HTERT RPE-1 (cell line): ENCODE data around the gene OLAH.
"Not testable (repeated sequence)": the region's sequence is repeated elsewhere in the genome, so short reads cannot be mapped to it uniquely, and the experiment has no call there.

Source experiments
- in situ Hi-C: fragments of 300-500 bp; cut with MboI; formaldehyde crosslinking; loops from 4 replicates; pipeline ENCODE4 v1.14.3; 2020; ENCODE audit warnings: low sequenced_read_pairs

Gene OLAH

DNA sequence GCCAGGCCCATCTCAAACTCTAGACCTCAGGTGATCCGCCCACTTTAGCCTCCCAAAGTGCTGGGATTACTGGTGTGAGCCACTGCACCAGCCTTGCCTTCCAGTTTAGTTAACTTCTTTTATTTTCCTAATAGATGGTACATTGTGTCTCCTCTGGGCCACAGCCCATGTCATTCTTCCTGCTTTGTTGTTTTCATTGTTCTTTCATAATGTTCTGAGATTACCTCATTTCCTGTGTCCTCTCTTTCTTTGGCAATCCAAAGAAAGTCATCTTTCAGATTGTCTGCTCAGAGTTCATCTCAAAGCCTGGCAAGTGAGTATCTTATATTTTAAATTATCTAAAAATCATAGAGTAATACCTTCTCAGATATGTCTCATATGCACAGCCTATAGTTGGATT lies at the start of gene OLAH:
Gene OLAH, plus strand, starts transcription at position 270 of the 400 bp plus-strand sequence. CDS start 3,346 bp downstream, outside the sequence.
- in situ Hi-C loops = no loop called here

DNA sequence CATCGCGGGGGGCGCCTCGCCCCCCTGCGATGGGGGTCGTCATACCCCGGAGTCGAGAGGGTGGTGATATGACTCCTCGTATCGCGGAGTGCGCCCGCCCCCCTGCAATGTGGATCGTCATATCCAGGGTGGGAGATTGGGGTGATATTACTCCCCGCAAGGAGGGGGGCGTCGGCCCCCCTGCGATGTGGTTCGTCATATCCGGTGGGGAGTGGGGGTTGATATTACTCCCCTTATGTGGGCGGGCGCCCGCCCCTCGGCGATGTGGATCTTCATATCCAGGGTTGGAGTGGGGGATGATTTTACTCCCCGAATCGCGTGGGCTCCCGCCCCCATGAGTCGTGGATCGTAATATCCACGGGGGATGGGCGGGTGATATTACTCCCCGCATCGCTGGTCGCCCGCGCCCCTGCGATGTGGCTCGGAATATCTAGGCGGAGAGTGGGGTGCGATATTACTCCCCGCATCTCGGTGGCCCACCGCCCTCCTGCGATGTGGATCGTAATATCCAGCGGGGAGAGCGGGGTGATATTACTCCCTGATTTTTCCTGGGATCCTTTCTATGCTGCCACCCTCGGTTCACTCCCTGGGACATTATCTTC lies 47.7 kb upstream of the OLAH start:
- in situ Hi-C loops = no loop called here

DNA sequence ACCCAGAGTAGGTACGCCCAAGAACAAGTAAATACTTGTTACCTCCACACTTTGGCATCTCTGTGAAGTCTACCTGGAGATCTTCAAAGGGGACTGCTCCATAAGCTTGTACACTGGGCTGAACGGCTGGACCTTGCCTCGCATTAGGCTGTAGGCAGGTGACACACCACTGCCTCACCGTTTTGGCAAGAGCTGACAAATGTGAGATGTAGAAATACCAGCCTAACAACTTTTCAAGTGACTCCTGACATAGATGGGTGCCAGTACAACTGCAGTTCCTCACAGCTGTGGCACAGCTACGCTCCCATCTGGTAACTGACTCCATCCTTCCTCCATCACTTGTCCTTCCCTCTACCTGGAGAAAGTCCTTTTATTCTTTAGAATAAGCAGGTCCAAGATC lies 30.2 kb upstream of the OLAH start:
- in situ Hi-C loops = not testable (repeated sequence)

DNA sequence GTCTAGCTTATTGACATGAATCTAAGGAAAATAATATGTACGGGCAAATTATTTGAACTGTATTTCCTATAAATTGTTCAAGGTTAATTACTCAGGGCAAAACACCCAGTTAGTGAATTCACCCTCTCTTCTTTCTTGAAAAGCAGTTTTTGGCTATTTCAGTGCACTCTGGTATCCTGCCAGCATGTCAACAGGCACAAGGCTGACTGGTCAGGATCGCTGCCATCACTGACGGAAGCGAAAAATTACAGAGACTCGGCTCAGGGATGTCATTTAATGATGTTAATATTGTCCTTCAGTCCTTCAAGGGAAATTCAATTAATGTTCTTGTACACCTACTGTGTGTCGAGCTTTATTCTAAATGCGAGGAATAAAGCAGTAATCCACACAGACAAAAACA lies 28.3 kb upstream of the OLAH start:
- in situ Hi-C loops = no loop called here

DNA sequence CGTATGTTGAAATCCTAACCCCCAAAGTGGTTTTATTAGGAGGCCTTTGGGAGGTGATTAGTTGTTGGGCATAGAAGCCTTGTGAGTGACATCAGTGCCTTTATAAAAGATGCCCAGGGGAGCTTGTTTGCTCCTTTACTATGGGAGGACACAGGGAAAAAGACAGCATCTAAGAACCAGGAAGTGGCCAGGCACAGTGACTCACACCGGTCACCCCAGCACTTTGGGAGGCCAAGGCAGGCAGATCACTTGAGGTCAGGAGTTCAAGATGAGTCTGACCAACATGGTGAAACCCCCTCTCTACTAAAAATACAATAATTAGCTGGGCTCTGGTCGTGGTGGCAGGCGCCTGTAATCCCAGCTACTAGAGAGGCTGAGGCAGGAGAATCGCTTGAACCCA lies 22.8 kb upstream of the OLAH start:
- in situ Hi-C loops = not testable (repeated sequence)

DNA sequence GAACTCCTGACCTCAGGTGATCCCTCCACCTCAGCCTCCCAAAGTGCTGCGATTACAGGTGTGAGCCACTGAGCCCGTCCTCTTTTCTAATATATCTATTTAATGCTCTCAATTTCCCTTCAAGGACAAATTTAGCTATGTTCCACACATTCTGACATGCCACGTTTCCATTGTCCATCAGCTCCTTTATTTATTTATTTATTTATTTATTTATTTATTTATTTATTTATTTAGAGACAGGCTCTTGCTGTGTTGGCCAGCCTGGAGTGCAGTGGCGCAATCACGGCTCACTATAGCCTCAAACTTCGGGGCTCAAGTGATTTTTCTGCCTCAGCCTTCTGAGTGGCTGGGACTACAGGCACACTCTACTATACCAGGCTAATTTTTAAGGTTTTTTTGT lies 20.7 kb upstream of the OLAH start:
- in situ Hi-C loops = not testable (repeated sequence)

DNA sequence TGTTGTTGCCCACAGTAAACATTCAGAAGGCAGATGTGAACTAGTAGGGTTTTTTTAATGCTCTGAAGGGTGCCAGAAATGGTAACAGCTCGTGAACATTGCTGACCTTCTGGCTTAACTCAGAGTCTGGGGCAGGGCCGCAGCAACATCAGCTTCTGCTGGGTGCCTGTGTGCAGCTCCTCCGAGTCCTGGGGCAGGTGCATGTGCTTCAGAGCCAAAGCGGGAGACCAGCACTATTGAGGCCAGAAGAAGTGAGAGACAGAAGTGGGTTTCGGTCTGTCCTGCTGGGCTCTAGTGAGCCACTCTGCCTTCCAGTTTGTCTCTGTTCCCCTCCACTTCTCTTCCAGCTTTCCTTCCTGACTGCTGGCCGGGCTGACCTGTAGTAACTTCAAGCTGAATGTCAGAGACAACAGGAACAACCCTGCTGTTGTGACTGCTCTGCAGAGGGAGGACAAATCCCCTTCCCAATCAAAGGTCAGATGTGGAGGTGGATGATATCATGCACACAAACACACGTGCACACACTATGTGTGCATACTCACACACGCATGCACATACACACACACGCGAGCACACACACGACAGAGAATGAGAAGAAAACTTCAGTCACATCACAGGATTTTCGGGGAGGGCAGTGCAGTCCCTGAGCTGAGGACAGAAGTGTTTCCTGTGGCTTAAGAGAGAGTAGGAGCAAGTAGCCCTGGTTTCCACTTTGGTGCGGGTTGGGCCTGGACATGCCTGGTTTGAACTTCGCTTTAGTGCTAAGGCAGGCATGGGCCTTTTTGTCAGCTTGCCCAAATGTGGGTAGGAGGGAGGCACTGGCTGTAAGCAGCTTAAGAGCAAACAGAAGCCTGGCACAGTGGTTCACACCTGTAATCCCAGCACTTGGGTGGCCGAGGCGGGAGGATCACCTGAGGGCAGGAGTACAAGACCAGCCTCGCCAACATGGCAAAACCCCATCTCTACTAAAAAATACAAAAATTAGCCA lies 19.4 kb upstream of the OLAH start:
- in situ Hi-C loops = not testable (repeated sequence)

DNA sequence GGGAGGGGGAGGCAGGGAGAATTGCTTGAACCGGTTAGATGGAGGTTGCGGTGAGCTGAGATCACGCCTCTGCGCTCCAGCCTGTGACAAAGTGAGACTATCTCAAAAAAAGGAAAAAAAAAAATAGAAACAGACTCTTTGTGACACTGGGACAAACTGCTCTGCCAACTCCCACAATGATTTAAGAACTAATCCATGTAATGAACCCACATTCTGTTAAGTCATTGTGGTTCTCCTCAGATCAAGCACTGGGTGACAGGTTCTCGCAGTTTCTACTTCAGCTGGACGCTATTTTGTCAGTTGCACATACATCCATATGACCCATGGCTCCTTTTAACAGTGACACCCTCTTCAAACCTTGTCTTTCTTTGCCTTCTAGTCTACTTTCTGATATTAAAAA lies 18.7 kb upstream of the OLAH start:
- in situ Hi-C loops = not testable (repeated sequence)

DNA sequence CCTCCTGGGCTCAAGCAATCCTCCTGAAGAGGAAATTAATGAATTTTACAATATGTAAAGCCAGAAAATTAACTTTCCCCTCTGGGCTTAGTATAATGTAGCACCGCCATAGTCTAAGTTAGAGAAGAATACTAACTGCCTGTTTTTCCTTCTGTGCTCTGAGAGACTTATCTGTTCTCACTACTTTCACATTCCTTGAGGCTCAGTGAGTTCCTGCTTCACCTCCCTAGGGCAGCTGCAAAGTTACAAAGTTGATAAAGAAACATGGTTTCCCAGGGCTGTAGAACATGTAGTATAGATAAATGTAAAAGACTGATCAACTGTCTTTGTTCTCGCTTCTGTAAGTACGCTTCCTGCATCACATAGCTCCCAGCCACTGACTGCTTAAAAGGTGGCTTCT lies 16.0 kb upstream of the OLAH start:
- in situ Hi-C loops = no loop called here

DNA sequence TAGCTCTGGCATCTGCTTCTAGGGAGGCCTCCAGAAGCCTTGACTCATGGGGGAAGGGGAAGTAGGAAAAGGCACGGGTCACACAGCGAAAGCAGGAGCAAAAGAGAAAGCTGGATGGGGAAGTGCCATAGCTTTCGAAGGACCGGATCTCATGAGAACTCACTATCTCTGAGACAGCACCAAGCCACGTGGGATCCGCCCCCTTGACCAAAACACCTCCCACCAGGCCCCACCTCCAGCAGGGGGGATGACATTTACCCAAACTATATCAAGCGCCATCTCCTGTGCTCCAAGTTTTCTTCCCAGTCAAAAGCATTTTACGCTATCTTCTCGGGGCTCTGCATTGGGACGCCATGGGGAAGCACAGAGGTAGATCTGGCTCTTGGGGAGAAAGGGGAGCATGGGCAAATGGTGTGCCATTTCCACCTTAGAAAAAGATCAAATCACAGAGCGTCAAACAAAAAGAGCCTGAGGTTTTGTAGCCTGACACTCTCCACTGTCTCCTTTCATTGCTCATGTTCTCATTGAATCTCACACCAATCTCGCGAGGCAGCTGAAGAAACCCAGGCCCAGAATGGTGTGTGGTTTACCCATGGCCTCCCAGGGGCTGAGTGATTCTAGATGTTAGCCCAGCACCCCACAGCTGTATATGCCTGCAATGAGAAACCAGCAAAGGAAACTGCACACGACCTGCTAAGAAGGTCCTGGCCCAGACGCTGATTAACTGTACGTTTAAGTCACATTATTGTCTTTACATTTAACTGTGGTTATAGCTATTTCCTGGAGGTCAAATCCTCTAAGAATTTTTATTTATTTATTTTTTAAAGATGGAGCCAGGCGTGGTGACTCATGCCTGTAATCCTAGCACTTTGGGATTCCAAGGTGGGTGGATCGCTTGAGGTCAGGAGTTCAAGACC lies 8.1 kb upstream of the OLAH start:
- in situ Hi-C loops = no loop called here

DNA sequence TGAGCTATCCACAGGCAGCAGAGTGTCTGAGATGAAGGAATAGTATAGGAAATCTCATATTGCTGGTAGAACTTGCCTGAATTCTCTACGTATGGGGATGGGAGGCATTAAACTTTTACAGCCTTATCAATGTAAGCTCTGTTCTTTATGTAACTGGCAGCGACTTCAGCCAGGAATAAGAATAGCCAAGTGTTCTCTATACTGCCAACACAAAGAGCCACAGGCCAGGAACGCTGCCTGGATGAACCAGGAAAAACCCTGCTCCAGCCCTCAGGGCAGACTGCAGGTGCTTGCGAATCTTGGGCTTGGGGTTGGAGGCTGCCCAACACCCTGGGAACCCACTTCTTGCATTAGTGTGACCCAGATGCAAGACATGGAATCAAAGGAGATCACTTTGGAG lies 6.1 kb upstream of the OLAH start:
- in situ Hi-C loops = no loop called here

DNA sequence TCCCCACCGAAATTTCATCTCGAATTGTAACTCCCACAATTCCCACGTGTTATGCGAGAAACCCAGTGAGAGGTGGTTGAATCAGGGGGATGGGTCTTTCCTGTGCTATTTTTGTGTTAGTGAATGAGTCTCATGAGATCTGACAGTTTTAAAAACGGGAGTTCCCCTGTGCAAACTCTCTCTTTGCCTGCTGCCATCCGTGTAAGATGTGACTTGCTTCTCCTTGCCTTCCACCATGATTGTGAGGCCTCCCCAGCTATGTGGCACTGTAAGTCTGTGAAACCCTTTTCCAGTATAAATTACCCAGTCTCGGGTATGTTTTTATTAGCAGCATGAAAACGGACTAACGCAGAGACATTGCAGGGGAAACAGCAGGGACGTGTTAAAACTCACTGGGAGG lies 5.3 kb upstream of the OLAH start:
- in situ Hi-C loops = no loop called here

DNA sequence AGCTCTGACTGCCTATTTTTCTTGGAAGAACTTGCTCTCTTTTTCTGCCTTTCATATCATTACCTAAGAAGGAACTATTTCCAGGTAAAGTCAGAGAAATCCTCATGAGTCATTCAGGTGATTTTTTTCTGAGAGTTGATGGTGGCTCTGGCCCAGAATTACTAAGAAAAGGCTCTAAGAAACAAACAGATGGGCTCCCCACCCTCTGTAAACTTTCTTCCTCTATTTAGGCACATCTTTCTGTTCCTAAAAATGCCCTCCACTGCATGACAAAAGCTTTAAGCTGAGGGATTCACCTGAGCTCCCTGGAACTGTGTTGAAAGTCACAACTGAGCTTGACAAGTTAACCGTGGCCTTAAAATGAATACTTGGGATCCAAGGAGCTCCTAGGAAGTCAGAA lies 1.6 kb downstream of the OLAH start:
- in situ Hi-C loops = no loop called here

DNA sequence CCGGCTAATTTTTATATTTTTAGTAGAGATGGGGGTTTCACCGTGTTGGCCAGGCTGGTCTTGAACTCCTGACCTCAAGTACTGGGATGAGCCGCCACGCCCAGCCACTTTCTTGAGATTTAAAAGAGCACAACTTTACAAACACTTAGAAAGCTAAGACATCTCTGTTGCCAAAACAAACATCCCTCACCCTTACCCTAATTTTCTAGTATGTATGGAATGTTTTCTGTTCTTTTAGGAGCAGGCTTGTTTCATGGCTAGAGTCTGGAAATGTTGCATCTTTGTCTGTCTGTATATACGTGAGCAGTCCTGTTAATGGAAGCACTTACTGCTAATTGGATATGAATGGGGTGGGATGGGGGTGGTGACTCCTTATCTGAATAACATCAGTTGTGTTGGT lies 2.9 kb downstream of the OLAH start:
- in situ Hi-C loops = no loop called here

DNA sequence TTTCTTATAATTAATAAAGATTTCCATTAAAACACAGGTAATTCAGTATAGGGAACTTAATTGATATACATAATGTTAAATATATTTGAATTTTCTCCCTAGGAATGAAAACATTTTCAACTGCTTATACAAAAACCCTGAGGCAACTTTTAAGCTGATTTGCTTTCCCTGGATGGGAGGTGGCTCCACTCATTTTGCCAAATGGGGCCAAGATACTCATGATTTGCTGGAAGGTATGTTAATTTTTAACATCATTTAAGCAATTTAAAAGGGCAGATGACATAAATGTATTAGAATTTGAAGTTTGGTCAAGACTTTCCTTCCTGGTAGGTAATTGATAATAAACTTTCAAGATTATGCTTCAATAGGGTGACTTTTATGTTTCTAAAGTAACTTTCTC lies 5.8 kb downstream of the OLAH start:
- in situ Hi-C loops = no loop called here

DNA sequence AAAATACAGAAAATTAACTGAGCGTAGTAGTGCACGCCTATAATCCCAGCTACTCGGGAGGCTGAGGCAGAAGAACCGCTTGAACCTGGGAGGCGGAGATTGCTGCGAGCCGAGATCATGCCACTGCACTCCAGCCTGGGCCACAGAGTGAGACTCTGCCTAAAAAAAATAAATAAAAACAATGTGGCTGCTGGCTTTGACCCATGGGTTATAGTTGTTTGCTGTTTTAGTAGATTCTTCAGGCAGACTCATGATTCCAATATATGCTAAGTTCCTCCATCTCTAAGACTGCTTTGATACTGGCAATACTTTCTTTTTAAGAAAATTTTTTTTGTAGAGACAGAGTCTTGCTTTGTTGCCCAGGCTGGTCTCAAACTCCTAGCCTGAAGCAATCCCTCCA lies 8.4 kb downstream of the OLAH start:
- in situ Hi-C loops = no loop called here

DNA sequence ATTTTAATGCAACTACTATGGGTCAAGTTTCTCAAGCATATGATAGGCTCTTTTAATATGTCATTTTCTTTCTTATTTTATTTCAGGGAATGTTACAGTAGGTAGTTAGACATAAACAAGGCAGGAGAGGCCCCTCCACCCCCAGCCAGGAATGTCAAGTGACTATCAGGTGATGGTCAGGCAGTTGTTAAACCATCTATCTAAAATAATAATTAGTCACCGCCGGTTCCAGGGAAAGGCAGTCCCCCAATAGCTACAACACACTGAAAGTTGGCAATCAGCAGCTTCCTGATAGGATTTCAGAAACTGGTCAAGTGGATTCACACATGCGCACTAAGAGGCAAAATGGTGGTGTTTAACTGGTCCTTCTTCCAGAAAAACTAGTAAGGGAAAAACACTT lies 9.3 kb downstream of the OLAH start:
- in situ Hi-C loops = no loop called here

DNA sequence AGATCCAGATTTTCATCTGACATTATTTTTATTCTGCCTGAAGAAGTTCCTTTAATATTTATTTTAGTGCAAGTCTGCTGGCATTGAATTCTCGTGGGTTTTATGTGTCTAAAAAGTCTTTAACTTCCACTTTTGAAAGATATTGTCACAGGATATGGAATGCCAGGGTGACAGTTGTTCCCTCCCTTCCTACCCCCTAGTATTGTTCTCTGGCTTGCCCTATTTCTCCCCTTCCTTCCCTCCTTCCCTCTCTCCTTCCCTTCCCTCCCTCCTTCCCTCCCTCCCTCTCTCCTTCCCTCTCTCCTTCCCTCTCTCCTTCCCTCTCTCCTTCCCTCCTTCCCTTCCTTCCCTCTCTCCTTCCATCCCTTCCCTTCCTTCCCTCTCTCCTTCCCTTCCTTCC lies 14.9 kb downstream of the OLAH start:
- in situ Hi-C loops = no loop called here

DNA sequence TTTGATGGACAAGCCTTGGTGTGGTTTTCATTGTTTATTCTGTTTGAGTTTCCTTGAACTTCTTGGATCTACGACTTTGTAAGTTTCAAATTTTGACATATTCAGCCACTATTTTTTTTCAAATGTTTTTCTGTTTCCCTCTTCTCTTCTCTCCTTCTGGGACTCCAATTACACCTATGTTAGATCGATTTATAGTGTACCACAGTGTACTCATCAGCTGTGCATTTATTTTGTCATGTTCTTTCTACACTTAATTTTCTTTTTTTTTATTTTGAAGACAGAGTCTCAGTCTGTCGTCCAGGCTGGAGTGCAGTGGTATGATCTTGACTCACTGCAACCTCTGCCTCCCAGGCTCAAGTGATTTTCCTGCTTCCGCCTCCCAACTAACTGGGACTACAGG lies 16.2 kb downstream of the OLAH start:
- in situ Hi-C loops = no loop called here

DNA sequence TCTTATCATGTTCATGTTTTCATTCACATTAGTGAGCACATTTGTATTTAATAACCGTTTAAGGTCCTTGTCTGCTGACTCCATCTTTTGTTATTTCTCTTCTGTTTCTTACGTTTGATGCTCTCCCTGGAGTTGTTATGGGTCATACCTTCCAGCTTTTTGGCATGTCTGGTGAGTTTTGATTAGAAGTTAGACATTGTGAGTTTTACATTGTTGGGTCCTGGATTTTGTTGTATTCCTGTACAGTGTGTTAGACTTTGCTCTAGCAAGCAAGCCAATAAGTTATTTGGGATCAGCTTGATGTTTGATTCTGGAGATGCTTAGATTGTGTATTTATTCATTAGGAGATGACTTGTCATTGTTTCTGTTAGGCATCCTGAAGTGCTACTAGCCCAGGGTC lies 16.9 kb downstream of the OLAH start:
- in situ Hi-C loops = no loop called here

DNA sequence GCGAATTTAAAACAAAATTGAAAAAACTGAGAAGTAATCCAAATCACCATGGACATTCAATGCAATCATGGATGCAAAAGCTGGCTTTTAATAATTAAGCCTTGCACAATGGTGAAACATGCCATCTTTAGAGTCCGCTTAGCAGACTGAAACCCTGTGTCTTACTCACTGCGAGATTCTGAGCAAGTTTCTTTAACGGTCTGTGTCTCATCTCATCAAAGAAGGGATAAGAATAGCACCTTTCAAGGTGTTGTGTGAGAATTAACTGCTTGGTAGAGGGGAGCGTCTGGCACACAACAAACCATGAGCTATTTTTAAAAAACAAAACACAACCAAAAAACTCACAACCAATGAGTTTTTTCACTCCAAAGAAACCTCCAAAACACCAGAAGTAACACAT lies 23.4 kb downstream of the OLAH start:
- in situ Hi-C loops = no loop called here
